Embryonic facial prominence (tissue), 1 donor: Measurements from ENCODE around the gene CD69.

Experiments
- DNase-seq: peaks from one replicate; pipeline ENCODE4 v3.0.0-alpha.2; 2016; ENCODE audit errors: extremely low spot score

Gene CD69

DNA sequence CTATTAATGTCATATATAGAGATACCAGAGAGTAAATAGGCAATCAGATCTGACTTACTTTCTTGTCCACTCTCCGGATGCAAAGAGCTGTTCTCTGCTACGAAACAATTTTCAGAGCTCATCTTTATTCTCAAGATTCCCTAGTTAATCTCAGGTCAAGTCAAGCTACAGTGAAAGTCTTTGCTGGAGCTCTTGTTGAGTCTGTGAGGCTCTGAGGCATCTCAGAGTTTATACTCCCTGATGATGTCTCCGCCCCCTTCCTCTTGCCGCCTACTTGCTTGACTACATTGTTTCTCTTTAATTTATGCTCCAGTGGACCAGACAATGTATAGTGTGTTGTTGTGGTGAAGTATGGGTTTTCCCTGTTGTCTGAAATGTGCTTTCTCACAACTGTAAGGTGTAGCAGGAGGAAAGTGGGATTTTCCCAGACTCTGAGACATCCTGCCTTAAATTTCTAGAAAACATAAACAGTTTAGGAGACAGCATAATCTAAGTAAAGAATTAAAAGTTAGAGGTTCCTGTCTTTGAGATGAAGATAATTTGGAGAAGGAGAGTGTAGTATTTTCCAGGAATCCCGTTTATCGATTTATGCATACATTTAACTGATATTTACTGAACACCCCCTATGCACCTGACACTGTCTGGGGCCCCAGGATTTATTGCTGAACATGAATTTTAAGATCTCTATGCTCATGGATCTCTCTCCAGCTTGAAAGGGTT is at the start of gene CD69:
TSS of gene CD69 (minus strand) at position 203 of the 720 bp plus-strand sequence. CDS start at position 122, 81 bp downstream.
- no peak for DNase-seq

GRCh38 chr12:9809866-9810265 is 49.2 kb upstream of the CD69 start:
- DNase-seq: no peak

DNA sequence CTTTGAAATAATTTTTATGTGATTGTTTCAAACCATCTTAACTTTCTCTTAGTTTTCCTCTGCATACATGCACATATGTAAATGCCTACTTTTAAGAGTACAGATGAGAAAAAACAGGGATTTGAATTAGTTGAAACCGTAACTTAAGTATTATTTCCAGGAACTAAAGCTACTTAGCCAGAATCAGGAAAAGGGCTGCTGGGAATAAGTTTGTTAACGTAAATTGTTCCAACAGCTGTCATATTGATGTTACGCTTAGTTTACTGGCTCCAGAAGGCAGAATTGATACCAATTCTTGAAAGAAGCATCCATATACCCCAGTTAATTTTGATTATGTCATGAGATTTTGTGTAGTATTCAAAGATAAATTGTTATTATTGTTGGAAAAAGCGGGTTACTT is 48.6 kb upstream of the CD69 start:
- DNase-seq: no peak

GRCh38 chr12:9808504-9808903 is 47.8 kb upstream of the CD69 start:
- no peak for DNase-seq

GRCh38 chr12:9806714-9807113 is 46.0 kb upstream of the CD69 start:
- no peak for DNase-seq

- DNase-seq: no peak
Observed at GRCh38 chr12:9805883-9806282, 45.2 kb upstream of the CD69 start.

DNA sequence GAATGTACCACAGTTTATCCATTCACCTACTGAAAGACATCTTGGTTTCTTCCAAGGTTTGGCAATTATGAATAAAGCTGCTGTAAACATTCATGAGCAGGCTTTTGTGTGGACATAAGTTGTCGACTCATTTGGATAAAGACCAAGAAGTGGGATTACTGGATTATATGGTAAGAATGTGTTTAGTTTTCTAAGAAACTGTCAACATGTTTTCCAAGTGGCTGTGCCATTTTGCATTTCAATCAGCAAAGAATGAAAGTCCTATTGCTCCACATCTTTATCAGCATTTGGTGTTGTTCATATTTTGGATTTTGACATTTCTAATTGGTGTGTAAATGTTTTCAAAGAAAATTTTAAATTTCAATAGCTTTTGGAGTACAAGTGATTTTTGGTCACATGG is 39.3 kb upstream of the CD69 start:
- no peak for DNase-seq

GRCh38 chr12:9797722-9798619 is 37.3 kb upstream of the CD69 start:
- DNase-seq: no peak

GRCh38 chr12:9796971-9797370 is 36.3 kb upstream of the CD69 start:
- DNase-seq: no peak

- no peak for DNase-seq
Observed at GRCh38 chr12:9796346-9796745, 35.6 kb upstream of the CD69 start.

GRCh38 chr12:9795945-9796344 is 35.2 kb upstream of the CD69 start:
- no peak for DNase-seq

GRCh38 chr12:9794484-9795093 is 33.9 kb upstream of the CD69 start:
- no peak for DNase-seq

DNA sequence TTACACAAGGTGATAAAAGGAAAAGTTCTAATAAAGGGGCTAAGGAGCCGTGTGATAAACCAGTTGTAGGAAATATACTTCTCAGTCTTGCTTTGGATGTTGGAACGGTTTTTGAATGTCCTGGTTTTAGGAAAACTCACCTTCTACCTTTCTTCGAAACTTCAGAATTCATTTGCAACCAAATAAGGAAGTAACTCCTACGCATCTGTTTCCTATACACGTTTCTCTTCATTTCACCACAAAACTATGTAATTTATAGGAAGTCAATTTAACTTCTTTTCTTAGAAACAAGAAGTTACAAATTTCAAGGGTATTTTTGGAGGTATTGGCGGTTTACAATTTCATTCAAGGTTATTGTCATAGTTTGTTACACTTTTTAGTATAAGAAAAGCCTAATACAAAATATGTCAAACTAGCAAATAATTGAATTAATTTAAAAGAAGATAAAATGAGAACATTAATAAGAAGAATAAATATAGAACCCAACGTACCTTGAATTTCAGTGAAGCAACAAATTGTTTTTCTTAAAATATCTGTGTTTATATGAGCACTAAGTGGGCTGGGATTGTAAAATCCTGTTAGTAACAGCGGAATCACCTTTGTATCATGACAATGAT is 33.2 kb upstream of the CD69 start:
- no peak for DNase-seq

DNA sequence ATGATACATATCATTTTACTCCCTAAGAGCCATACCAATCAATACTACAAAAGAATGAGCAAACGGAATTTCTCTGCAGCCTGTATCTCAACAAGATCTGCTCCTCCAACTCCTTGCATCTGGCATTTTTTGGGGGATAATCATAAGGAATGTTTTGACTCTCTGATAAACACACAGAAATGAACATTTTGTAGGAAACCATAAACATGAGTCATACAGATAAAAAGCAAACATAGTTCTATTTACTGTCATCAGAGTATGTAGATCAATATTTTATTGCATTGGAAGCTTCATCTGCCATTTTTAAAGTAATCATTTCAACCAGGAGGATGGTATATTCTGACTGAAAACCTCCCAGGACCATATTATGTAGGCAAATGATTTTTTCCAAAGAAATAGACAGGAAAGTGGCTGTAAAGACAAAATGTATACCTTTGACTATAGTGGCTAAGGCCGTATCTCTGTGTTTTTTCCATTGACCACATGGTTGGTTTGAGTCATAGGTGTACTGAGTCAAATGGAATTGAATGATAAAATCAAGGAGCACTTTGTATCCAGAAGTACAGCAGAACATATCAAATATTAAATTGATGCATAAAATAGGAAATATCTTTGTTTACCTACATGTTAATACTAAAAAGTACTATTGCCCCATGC is 32.4 kb upstream of the CD69 start:
- DNase-seq: no peak

- no peak for DNase-seq
Observed at GRCh38 chr12:9792185-9792900, 31.6 kb upstream of the CD69 start.

- no peak for DNase-seq
Observed at GRCh38 chr12:9786726-9787717, 26.3 kb upstream of the CD69 start.

DNA sequence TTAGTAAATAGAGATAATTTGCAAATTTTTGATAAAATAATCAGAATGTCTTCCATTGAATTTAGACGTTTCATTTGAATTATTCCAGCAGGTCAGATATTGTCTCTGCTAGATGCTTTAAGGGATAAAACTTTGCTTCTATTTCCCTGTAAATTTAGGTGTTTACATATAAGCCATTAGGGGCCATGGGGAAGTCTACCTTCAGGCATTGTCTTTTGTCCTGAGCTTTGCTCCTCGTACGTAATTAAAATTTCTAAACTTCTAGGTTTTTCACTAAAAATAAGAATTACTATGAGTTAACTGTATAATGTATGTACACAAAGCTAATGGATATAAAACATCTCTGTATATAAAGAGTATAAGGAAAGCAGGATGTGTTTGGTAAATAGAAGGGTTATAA is 24.1 kb upstream of the CD69 start:
- DNase-seq: no peak

- no peak for DNase-seq
Observed at GRCh38 chr12:9784326-9784725, 23.6 kb upstream of the CD69 start.

DNA sequence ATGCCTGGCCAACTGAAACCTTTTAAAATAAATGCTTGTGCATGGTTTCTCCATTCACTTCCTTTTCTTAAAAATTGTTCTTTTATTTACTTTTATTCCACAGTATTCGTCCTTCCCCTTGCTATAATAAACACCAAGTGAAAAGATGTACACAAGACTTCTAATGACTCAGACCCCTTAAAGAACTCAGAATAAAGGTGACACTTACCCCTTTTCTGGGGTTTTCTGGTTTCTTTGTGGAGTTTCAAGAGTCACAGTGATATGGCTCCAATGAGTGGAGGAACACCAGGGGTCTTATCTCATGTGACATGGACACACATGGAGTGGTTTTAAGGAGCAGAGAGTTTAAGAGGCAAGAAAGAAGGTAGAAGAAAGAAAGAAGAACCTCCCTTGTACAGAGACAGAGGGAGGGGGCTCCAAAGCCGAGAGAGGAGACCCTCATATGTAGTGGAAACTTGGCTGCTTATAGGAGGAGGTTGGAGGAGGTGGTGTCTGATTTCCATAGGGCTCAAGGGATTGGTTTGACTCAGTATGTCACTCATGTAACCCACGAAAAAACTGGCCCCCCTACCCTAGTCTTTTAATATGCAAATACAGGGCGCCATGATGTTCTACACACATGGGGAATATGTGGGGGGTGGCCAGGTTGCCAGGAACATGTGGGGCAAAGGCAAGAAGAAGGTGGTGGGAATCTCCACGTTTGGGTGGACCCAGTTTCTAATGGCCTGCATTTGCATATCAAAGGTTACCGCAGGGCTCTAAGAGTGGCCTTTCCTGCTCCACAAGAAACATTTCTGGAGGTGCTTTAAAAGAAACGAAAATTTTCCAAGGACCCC is 22.1 kb upstream of the CD69 start:
- DNase-seq: no peak
